WI38 (cell line): ENCODE results near the gene PNPT1.
A peak's percentile ranks its signal among the peaks of the same experiment; 100 is the strongest.
"Not testable (repeated sequence)": the region's sequence is repeated elsewhere in the genome, so short reads cannot be mapped to it uniquely, and the experiment has no call there.

ENCODE experiments used
- H3K4me3 ChIP-seq: 2 replicates; pipeline ENCODE4 v1.5.1; 2011; ENCODE audit warnings: low read depth, mild to moderate bottlenecking, control low read depth, low read length
- CTCF ChIP-seq: IDR thresholded peaks from 2 replicates; pipeline ENCODE4 v1.5.1; 2012; ENCODE audit warnings: low read depth, mild to moderate bottlenecking, control low read depth, low read length

Gene PNPT1

GRCh38 chr2:55710025-55710424 lies 16.4 kb upstream of the PNPT1 start:
- TF ChIP-seq CTCF: no peak

GRCh38 chr2:55707751-55708150 lies 14.1 kb upstream of the PNPT1 start:
- no peak overlapping the region for H3K4me3 ChIP-seq
- no peak for TF ChIP-seq CTCF

More at GRCh38 chr2:55710025-55710424, 16.4 kb upstream of the PNPT1 start:
- no peak overlapping the region for H3K4me3 ChIP-seq

GRCh38 chr2:55706258-55706657 lies 12.6 kb upstream of the PNPT1 start:
- H3K4me3 ChIP-seq: not testable (repeated sequence)

- TF ChIP-seq CTCF: no peak
- no peak overlapping the region for H3K4me3 ChIP-seq
These were observed 11.5 kb upstream of the PNPT1 start for GRCh38 chr2:55705027-55705653.

GRCh38 chr2:55703350-55703749 lies 9.7 kb upstream of the PNPT1 start:
- no peak for TF ChIP-seq CTCF
- H3K4me3 ChIP-seq: no peak overlapping the region

GRCh38 chr2:55692740-55693139 lies 904 bp downstream of the PNPT1 start:
- peak overlapping the region; percentile 99 for H3K4me3 ChIP-seq

GRCh38 chr2:55672630-55673029 lies 21.0 kb downstream of the PNPT1 start:
- H3K4me3 ChIP-seq: no peak overlapping the region
- TF ChIP-seq CTCF: no peak

- no peak overlapping the region for H3K4me3 ChIP-seq
- TF ChIP-seq CTCF: no peak
These were observed 24.7 kb downstream of the PNPT1 start for GRCh38 chr2:55668956-55669355.

- TF ChIP-seq CTCF: no peak
- H3K4me3 ChIP-seq: no peak overlapping the region
These were observed 40.4 kb downstream of the PNPT1 start for GRCh38 chr2:55653255-55653654.
